Skeletal muscle tissue (tissue), 4 donors: ENCODE measurements around the gene SIRPG. TPM values are rescaled to one million over a fixed set of nuclear protein-coding genes. Genes with fewer than 3 reads are reported as not detected.

Source experiments
- H3K27ac ChIP-seq: one replicate; pipeline ENCODE4 v1.7.0; 2013; ENCODE audit warnings: mild to moderate bottlenecking, low read depth, low read length, inconsistent platforms
- H3K27me3 ChIP-seq, 3 donors: one replicate each; pipeline ENCODE4 v1.7.0; 2013; ENCODE audit warnings: low read length in 3 of 3; ENCODE audit not compliant: control insufficient read depth in 3 of 3, insufficient read depth in 3 of 3
- H3K36me3 ChIP-seq, 3 donors: one replicate each; pipeline ENCODE4 v1.7.0; 2013; ENCODE audit warnings: low read length in 3 of 3; ENCODE audit not compliant: control insufficient read depth in 3 of 3, insufficient read depth in 3 of 3
- H3K4me1 ChIP-seq, 3 donors: one replicate each; pipeline ENCODE4 v1.7.0; 2013; ENCODE audit warnings: low read length in 3 of 3, mild to moderate bottlenecking in 3 of 3; ENCODE audit not compliant: control insufficient read depth in 3 of 3, insufficient read depth in 3 of 3
- H3K4me3 ChIP-seq, 3 donors: one replicate each; pipeline ENCODE4 v1.7.0; 2013; ENCODE audit warnings: low read length in 3 of 3
- H3K9ac ChIP-seq, 3 donors: one replicate each; pipeline ENCODE4 v1.7.0; 2013; ENCODE audit warnings: low read length in 3 of 3, mild to moderate bottlenecking in 3 of 3, moderate library complexity in 2 of 3, low read depth in 1 of 3
- H3K9me3 ChIP-seq, 3 donors: one replicate each; pipeline ENCODE4 v1.7.0; 2013; ENCODE audit warnings: low read length in 3 of 3; ENCODE audit not compliant: control insufficient read depth in 3 of 3
- total RNA-seq: library from RNA; depleted of rRNA; stranded (reverse); fragments of >200 nt; gene quantifications from one replicate; pipeline ENCODE4 v1.2.3, GENCODE V29; 2014
- donor health status: Osteomylitis.

SIRPG gene
- total RNA-seq, 1 donor from 2014 or later, result under 0.01 TPM

DNA sequence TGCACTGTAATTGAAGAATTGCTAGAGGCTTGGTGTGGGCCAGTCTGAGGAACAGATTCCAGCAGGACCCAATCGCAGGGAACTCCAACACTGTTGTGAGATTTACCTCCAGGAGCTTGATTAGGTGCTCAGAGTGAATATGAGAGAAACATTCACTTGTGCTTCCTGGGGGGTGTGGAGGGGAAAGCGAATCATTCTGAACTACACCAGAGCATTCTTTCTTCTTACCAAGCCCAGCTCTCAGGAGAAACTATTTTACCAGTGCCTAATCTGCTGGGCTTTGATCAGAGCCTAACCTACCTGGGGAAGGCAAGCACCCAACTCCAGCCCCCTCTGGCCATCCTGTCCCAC lies 30.4 kb downstream of the SIRPG start:
- H3K27me3 ChIP-seq, result peaks cover 0 to 6% (median 2%) of the 10 kb centered on the region in 3 donors
- no peak overlapping the region for H3K27ac ChIP-seq
- no peak overlapping the region for H3K4me3 ChIP-seq
- H3K9ac ChIP-seq, result no peak overlapping the region
- H3K9me3 ChIP-seq, result no peaks in the 10 kb centered on the region
- H3K36me3 ChIP-seq, result no peaks in the 10 kb centered on the region
- no peaks in the 10 kb centered on the region for H3K4me1 ChIP-seq

GRCh38 chr20:1626528-1627199 lies 30.9 kb downstream of the SIRPG start:
- Histone ChIP-seq H3K36me3 (no peaks in the 10 kb centered on the region), H3K9ac (no peak overlapping the region), H3K9me3 (no peaks in the 10 kb centered on the region), H3K4me3 (no peak overlapping the region), H3K27ac (no peak overlapping the region), H3K4me1 (no peaks in the 10 kb centered on the region), H3K27me3 (peaks cover 0 to 6% (median 2%) of the 10 kb centered on the region in 3 donors)

- Histone ChIP-seq H3K36me3 (no peaks in the 10 kb centered on the region), H3K4me1 (no peaks in the 10 kb centered on the region), H3K9me3 (no peaks in the 10 kb centered on the region), H3K4me3 (no peak overlapping the region), H3K27ac (no peak overlapping the region), H3K27me3 (peaks cover 0 to 6% (median 2%) of the 10 kb centered on the region in 3 donors), H3K9ac (no peak overlapping the region)
Measured at GRCh38 chr20:1625083-1625690, 32.4 kb downstream of the SIRPG start.

DNA sequence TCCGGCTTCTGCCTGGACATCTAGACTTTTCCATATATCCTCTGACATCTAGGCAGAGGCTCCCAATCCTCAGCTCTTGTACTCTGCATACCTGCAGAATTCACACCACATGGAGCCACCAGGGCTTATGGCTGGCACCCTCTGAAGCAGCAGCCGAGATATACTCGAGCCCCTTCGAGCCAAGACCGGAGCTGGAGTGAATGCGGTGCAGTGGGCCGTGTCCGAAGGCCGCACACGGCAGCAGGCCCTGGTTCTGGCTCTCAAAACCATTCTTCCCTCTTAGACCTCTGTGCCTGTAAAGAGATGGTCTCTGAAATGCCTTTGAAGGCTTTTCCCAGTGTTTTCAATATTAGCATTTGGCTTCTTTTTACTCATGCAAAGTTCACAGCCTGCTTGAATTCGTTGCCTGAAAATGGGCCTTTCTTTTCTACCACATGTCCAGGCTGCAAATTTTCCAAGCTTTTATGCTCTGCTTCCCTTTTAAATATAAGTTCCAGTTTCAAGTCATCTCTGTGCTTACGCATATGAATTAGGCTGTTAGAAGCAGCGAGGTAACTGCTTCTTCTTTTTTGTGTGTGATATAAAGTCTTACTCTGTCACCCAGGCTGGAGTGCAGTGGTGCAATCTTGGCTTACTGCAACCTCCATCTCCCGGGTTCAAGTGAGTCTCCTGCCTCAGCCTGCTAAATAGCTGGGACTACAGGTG lies 33.9 kb downstream of the SIRPG start:
- no peaks in the 10 kb centered on the region for H3K36me3 ChIP-seq
- H3K27ac ChIP-seq, result no peak overlapping the region
- no peak overlapping the region for H3K9ac ChIP-seq
- H3K4me1 ChIP-seq, result no peaks in the 10 kb centered on the region
- no peak overlapping the region for H3K4me3 ChIP-seq
- peaks cover 0 to under 1% (median 0%) of the 10 kb centered on the region in 3 donors for H3K9me3 ChIP-seq
- H3K27me3 ChIP-seq, result peaks cover 0 to 4% (median 0%) of the 10 kb centered on the region in 3 donors

- peaks cover 0 to 4% (median 0%) of the 10 kb centered on the region in 3 donors for H3K27me3 ChIP-seq
- no peak overlapping the region for H3K4me3 ChIP-seq
- H3K9me3 ChIP-seq, result peaks cover 0 to 2% (median 0%) of the 10 kb centered on the region in 3 donors
- no peaks in the 10 kb centered on the region for H3K4me1 ChIP-seq
- no peak overlapping the region for H3K27ac ChIP-seq
- no peaks in the 10 kb centered on the region for H3K36me3 ChIP-seq
- H3K9ac ChIP-seq, result no peak overlapping the region
Measured at GRCh38 chr20:1622450-1622849, 35.1 kb downstream of the SIRPG start.

DNA sequence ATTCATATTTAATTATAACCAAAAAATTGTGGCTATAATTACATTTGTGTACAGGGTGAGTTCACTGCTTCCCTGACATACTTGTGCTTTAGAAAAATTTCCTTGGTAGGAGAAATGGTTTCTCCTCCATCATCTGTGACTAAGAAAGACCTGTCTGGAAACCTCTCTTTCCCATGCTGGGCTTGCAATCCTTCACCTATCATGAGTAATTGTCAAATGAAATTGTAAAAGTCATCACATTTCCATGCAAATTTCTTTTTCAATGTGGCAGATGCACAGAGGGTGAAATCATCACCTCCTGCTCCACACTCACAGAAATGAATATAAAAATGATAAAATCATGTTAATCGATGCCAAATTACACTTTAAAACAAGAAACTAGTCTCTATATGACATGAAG lies 36.3 kb downstream of the SIRPG start:
- Histone ChIP-seq H3K36me3 (no peaks in the 10 kb centered on the region), H3K4me1 (no peaks in the 10 kb centered on the region), H3K27me3 (peaks cover 0 to under 1% (median 0%) of the 10 kb centered on the region in 3 donors), H3K9ac (no peak overlapping the region), H3K9me3 (peaks cover 0 to 2% (median 0%) of the 10 kb centered on the region in 3 donors), H3K4me3 (no peak overlapping the region), H3K27ac (no peak overlapping the region)

GRCh38 chr20:1619861-1620444 lies 37.6 kb downstream of the SIRPG start, which contains the start of gene SIRPB1:
Gene SIRPB1, minus strand, starts transcription at chr20:1620009. Its CDS starts 65 bp downstream, at chr20:1619944.
- Histone ChIP-seq H3K27me3 (no peaks in the 10 kb centered on the region), H3K4me1 (no peaks in the 10 kb centered on the region), H3K4me3 (no peak within 1 kb of the TSS), H3K9me3 (peaks cover 0 to 2% (median 0%) of the 10 kb centered on the region in 3 donors), H3K27ac (no peak within 1 kb of the TSS), H3K9ac (no peak within 1 kb of the TSS), H3K36me3 (no peaks in the 10 kb centered on the region)

DNA sequence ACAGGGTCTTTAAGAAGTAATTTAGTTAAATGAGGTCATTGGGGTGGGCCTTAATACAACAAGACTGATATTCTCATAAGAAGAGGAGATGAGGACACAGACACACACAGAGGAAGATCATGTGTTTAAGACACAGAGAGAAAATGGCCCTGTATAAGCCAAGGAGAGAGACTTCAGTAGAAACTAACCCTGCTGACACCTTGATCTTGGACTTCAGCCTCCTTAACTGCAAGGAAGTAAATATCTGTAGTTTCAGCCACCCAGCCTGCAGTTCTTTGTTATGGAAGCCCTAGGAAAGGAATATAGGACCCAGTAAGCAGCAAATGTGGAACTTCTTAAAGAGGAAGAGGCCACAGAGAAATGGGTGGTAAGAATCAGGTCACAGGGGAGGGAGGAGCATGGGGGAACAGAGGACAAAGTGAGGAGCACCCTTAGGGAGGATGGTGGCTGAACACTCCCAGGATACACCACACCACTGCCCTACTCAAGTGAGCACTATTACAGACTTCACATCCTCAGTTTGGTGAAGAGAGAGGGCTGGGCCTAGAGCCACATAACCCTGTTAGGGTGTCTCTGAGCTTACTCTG lies 38.5 kb downstream of the SIRPG start:
- H3K9me3 ChIP-seq, result peaks cover 0 to 2% (median 0%) of the 10 kb centered on the region in 3 donors
- H3K4me3 ChIP-seq, result no peak overlapping the region
- no peaks in the 10 kb centered on the region for H3K36me3 ChIP-seq
- no peaks in the 10 kb centered on the region for H3K27me3 ChIP-seq
- no peak overlapping the region for H3K9ac ChIP-seq
- no peaks in the 10 kb centered on the region for H3K4me1 ChIP-seq
- no peak overlapping the region for H3K27ac ChIP-seq

DNA sequence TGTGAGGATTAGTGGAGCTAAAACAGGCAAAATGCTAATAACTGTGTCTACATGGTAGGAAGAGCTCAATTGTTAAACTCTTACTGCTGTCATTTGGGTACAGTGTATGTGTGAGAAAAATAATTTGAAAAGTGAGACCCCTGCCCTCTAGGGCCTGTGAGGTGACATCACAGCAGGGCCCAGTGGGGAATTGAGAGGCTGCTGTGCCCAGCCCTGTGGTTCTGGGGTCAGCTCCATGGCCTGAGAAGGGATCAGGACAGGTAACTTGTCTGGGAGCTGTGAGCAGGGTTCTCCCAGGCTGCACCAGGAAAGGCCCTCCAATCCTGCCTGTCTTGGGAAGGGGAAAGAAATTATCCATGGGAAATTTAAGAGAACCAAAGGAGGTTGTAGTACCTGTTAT lies 39.1 kb downstream of the SIRPG start:
- Histone ChIP-seq H3K4me1 (no peaks in the 10 kb centered on the region), H3K27me3 (no peaks in the 10 kb centered on the region), H3K27ac (no peak overlapping the region), H3K9ac (no peak overlapping the region), H3K4me3 (no peak overlapping the region), H3K9me3 (peaks cover 0 to 2% (median 0%) of the 10 kb centered on the region in 3 donors), H3K36me3 (no peaks in the 10 kb centered on the region)
